ENCODE results near the gene PPP1R14D. TPM values are rescaled to one million over a fixed set of nuclear protein-coding genes. Genes with fewer than 3 reads are reported as not detected.

PPP1R14D gene
- total and polyA plus RNA-seq, 2 of the 8 experiments (the other 6 are each of a cell fraction or from before 2014, with no cell fraction given): not detected

GRCh38 chr15:40856746-40857145 is 28.2 kb upstream of the PPP1R14D start:
- H3K79me1 ChIP-seq (ENCODE audit: low read depth, low read length): peaks cover 3% of the 10 kb centered on the region; the same call in 1 of the 2 replicates
- no peaks in the 10 kb centered on the region for H3K9me3 ChIP-seq (ENCODE audit: insufficient read depth in 2 of 2, low read depth in 1 of 2, low read length in 1 of 2)
- FAIRE-seq: no peak
- H4K5ac ChIP-seq (ENCODE audit: insufficient read length, low read depth, low read length): no peak overlapping the region
- no peak overlapping the region for H2BK5ac ChIP-seq (ENCODE audit: low read depth, low read length)
- H2BK12ac ChIP-seq (ENCODE audit: low read depth, low read length): no peak overlapping the region
- no peaks in the 10 kb centered on the region for H3K79me2 ChIP-seq (ENCODE audit: control insufficient read depth in 1 of 2, insufficient read depth in 2 of 2, low read length in 2 of 2)
- H4K20me1 ChIP-seq (replicated peaks in 1 of 2; ENCODE audit: control insufficient read depth in 1 of 2, insufficient read depth in 2 of 2, low read length in 2 of 2): peaks cover 2 to 3% of the 10 kb centered on the region in 2 experiments
- H3K14ac ChIP-seq (ENCODE audit: insufficient read length): no peak overlapping the region
- H3K4me1 ChIP-seq (replicated peaks in 1 of 4; ENCODE audit: control insufficient read depth in 3 of 4, insufficient read depth in 4 of 4, low read length in 3 of 4): peaks cover 0 to 3% (median 0%) of the 10 kb centered on the region in 4 experiments; a peak in 1 of 7 replicates
- no peaks in the 10 kb centered on the region for H3K27me3 ChIP-seq (replicated peaks in 1 of 4; ENCODE audit: control insufficient read depth in 3 of 4, extremely low read depth in 1 of 4, insufficient read depth in 3 of 4, low read length in 3 of 4)
- no peak overlapping the region for H3K4me3 ChIP-seq (ENCODE audit: extremely low read depth in 1 of 4, insufficient read depth in 2 of 4, low read depth in 3 of 4, low read length in 4 of 4)
- no peak overlapping the region for H3K23ac ChIP-seq (ENCODE audit: insufficient read length)
- no peak overlapping the region for H3K9ac ChIP-seq (replicated peaks in 1 of 4; ENCODE audit: extremely low read depth in 1 of 4, low read depth in 3 of 4, low read length in 3 of 4)
- no peak overlapping the region for H3K27ac ChIP-seq (ENCODE audit: low read depth, low read length)
- H3K4ac ChIP-seq (replicated peaks; ENCODE audit: insufficient read length, low read depth, low read length): no peak overlapping the region
- peaks cover 17 to 41% (median 36%) of the 10 kb centered on the region in 4 experiments; a peak in 7 of 8 replicates for H3K36me3 ChIP-seq (ENCODE audit: control insufficient read depth in 2 of 4, insufficient read depth in 4 of 4, low read length in 3 of 4)
- ChIA-PET CTCF (ENCODE audit: partially characterized antibody) (interaction anchor here (0.7 to 8.6 kb wide), 23 partner anchors 12 to 520 kb away, joined by 3 to 208 read pairs (median 8); partner anchors contain the start of genes C15orf62, DNAJC17, GCHFR and PPP1R14D), POLR2A (ENCODE audit: partially characterized antibody) (interaction anchor here (0.5 to 5.6 kb wide), 10 partner anchors 10 to 154 kb away, joined by 3 to 49 read pairs (median 9); partner anchors contain the start of genes CHAC1, SPINT1 and VPS18)
- H3K56ac ChIP-seq (replicated peaks; ENCODE audit: insufficient read length, low read depth, low read length): no peak overlapping the region
- 85% methylated on average over 8 of the region's 8 CpGs; no CpG with 5 or more reads in 1 of the 2 experiments for WGBS, 2 experiments (ENCODE audit: extremely low coverage in 1 of 2, insufficient coverage in 1 of 2, insufficient read length in 1 of 2, insufficient replicate concordance in 2 of 2, low coverage in 1 of 2, low lambda C conversion rate in 2 of 2, missing lambda C conversion rate in 1 of 2)
- no peak overlapping the region for H2BK15ac ChIP-seq (ENCODE audit: low read length)
- H4K91ac ChIP-seq (replicated peaks; ENCODE audit: insufficient read length, low read length): no peak overlapping the region
- TF ChIP-seq YY1 (IDR thresholded peaks at IDR 0.05; ENCODE audit: low read depth, low read length): no peak
- no peak for TF ChIP-seq CREB1 (IDR thresholded peaks at IDR 0.05)
- no peak for TF ChIP-seq RNF2 (IDR thresholded peaks at IDR 0.05; ENCODE audit: borderline replicate concordance, low read depth, low read length, missing control alignments, poor library complexity, severe bottlenecking)
- H2BK20ac ChIP-seq (ENCODE audit: low read length): no peak overlapping the region
- no peak for DNase-seq (ENCODE audit: low read depth in 1 of 2, low spot score in 2 of 2)
- no peak overlapping the region for H2BK120ac ChIP-seq (replicated peaks; ENCODE audit: low read depth, low read length)
- no peak overlapping the region for H4K8ac ChIP-seq (ENCODE audit: extremely low read depth, insufficient read depth, low read length)
- no peaks in the 10 kb centered on the region for H3K23me2 ChIP-seq (ENCODE audit: low read depth, low read length)
- no peak overlapping the region for H2AFZ ChIP-seq (ENCODE audit: low read length)
- H3K18ac ChIP-seq (ENCODE audit: extremely low read depth, low read length): no peak overlapping the region
- no peak overlapping the region for H3K4me2 ChIP-seq (ENCODE audit: insufficient read depth in 1 of 2, low read depth in 2 of 2, low read length in 2 of 2)
- H2AK5ac ChIP-seq (ENCODE audit: low read depth, low read length): no peak overlapping the region
